Neural progenitor cell (in vitro differentiated cells): ENCODE measurements around the gene HOXD3.

Experiments
- CTCF ChIP-seq: fragments of 200-600 bp; sonication (generic); IDR thresholded peaks from 2 replicates; pipeline ENCODE4 v1.5.1; 2017; ENCODE audit warnings: antibody characterized with exemption, mild to moderate bottlenecking
- EZH2 ChIP-seq: fragments of 200-600 bp; sonication (generic); IDR thresholded peaks from 2 replicates; pipeline ENCODE4 v1.6.1; 2017; ENCODE audit warnings: antibody characterized with exemption, mild to moderate bottlenecking, moderate library complexity
- EZH2phosphoT487 ChIP-seq: fragments of 200-600 bp; sonication (generic); IDR thresholded peaks from 2 replicates; pipeline ENCODE4 v1.6.1; 2017; ENCODE audit warnings: antibody characterized with exemption

DNA sequence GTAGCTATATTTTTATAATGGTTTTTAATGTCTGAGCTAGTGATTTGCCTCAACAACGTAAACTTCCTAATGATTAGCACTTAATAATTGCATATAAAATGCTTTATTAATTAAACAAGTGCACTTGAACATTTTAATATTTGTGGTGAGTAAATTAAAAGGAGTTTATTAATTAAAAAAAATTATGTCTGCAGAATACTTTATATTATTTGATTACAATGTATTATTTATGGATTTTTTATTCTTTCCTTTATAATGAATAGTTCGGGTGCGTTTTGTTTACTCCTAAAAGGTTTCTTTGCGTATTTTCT is 25.3 kb upstream of the HOXD3 start:
- no peak for TF ChIP-seq CTCF
- no peak for TF ChIP-seq EZH2
- TF ChIP-seq EZH2phosphoT487, result no peak
